ENCODE data around the gene STAB2. TPM values are rescaled to one million over a fixed set of nuclear protein-coding genes. Genes with fewer than 3 reads are reported as not detected.

The STAB2 gene
- total RNA-seq, 1 donor from 2014 or later = 0.03 TPM

DNA sequence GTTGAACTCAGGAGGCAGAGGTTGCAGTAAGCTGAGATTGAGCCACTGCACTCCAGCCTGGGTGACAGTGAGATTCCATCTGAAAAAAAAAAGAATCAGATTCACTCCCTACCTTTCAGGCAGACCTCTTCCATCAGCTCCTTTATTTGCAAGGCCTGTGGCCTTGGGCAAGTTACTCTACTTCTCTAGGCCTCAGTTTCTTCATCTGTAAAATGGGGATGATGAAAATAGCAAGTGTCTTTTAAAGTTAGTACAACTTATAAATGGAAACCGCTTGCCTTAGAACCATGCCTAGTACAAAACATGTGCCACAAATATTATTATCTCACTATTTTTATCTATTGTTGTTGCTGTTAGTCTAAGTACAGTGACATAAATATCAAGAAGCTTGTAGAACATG, 84.3 kb downstream of the STAB2 start:
- DNase-seq = no peak
- peaks cover 19% of the 10 kb centered on the region for H3K27me3 ChIP-seq (ENCODE audit: low read depth)
- intact Hi-C loops (cut with micrococcal nuclease) = no loop called here
- H3K4me1 ChIP-seq = no peaks in the 10 kb centered on the region
- H3K4me3 ChIP-seq = no peak overlapping the region
- H3K36me3 ChIP-seq = no peaks in the 10 kb centered on the region
- TF ChIP-seq, protein P1, sequence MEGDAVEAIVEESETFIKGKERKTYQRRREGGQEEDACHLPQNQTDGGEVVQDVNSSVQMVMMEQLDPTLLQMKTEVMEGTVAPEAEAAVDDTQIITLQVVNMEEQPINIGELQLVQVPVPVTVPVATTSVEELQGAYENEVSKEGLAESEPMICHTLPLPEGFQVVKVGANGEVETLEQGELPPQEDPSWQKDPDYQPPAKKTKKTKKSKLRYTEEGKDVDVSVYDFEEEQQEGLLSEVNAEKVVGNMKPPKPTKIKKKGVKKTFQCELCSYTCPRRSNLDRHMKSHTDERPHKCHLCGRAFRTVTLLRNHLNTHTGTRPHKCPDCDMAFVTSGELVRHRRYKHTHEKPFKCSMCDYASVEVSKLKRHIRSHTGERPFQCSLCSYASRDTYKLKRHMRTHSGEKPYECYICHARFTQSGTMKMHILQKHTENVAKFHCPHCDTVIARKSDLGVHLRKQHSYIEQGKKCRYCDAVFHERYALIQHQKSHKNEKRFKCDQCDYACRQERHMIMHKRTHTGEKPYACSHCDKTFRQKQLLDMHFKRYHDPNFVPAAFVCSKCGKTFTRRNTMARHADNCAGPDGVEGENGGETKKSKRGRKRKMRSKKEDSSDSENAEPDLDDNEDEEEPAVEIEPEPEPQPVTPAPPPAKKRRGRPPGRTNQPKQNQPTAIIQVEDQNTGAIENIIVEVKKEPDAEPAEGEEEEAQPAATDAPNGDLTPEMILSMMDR (IDR thresholded peaks at IDR 0.05; ENCODE audit: borderline replicate concordance) = no peak
- H3K27ac ChIP-seq (replicated peaks) = no peak overlapping the region
- no peaks in the 10 kb centered on the region for H3K9me3 ChIP-seq (replicated peaks)

DNA sequence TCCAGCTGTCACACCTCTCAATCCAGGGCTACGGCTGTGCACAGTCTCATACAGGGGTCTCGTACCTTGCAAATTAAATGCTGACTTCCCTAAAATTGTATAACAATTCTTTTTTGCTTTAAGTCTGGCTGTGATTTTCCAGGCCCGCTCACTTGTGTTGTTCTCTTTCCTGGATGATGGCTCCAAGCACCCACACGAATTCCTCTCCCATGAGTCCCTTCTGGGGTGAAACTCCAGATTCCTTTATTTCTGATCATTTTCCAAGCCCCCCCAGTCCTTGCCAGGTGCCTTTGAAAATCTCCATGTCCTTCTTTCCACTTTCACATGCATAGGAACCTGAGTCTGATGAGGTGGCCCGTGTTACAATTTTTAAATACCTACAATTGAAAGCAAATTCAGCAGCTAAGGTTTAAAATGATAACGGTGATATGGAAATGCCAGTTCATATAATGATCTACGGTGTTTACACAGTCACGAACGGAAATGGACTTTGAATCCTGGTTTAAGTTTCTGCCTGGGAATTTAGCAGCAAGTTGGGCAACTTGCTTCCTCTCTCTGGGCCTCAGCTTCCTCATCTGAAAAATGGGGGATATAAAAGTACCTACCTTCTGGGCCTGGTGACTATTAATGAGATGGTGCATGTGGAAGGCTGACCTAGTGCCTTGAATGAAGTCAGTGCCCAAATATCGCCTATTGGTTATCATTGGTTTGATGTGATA, 85.5 kb downstream of the STAB2 start:
- H3K27me3 ChIP-seq (ENCODE audit: low read depth) = peaks cover 31% of the 10 kb centered on the region
- no peak for DNase-seq
- no peak overlapping the region for H3K27ac ChIP-seq (replicated peaks)
- no peak overlapping the region for H3K4me3 ChIP-seq
- no peaks in the 10 kb centered on the region for H3K36me3 ChIP-seq
- TF ChIP-seq, protein P1 (IDR thresholded peaks at IDR 0.05; ENCODE audit: borderline replicate concordance) = no peak
- intact Hi-C loops (cut with micrococcal nuclease) = no loop called here
- no peaks in the 10 kb centered on the region for H3K9me3 ChIP-seq (replicated peaks)
- H3K4me1 ChIP-seq = no peaks in the 10 kb centered on the region

DNA sequence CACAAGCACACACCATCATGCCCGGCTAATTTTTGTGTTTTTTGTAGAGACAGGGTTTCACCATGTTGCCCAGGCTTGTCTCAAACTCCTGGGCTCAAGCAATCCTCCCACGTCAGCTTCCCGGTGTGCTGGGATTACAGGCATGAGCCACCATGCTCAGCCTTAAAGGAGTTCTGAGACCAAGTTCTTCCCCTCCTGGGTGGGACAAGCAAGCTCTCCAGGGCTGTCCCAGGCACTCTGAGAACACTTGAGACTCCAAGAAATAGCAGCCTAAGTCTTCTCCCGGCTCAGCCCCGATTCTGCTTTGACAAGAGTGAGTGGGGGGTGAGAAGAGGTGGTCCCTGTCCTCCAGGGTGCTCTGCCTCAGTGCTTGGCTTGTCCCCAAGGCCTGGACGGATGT, 86.4 kb downstream of the STAB2 start:
- no peak for DNase-seq
- intact Hi-C loops (cut with micrococcal nuclease) = no loop called here
- TF ChIP-seq, protein P1 (IDR thresholded peaks at IDR 0.05; ENCODE audit: borderline replicate concordance) = no peak

DNA sequence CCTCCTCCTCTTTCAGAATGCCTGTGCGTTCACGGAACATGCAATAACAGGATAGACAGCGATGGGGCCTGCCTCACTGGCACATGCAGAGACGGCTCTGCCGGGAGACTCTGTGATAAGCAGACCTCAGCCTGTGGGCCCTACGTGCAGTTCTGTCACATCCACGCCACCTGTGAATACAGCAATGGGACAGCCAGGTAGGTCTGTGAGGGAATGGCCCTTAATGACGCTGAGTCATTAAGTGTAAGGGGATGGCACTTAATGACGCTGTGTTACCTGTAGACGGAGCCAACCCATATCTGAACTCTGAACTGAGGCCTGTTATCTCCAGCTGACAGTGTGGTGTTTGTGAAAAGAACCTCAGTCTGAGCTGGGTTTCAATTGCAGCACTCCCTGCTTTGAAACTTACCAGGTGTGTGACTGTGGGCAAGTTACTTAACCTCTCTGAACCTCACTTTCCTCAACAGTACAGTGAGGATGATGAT, 86.9 kb downstream of the STAB2 start:
- H3K27ac ChIP-seq (replicated peaks) = no peak overlapping the region
- no peaks in the 10 kb centered on the region for H3K9me3 ChIP-seq (replicated peaks)
- peaks cover 35% of the 10 kb centered on the region for H3K27me3 ChIP-seq (ENCODE audit: low read depth)
- intact Hi-C loops (cut with micrococcal nuclease) = no loop called here
- TF ChIP-seq, protein P1 (IDR thresholded peaks at IDR 0.05; ENCODE audit: borderline replicate concordance) = no peak
- H3K4me3 ChIP-seq = no peak overlapping the region
- H3K4me1 ChIP-seq = no peaks in the 10 kb centered on the region
- DNase-seq = no peak
- no peaks in the 10 kb centered on the region for H3K36me3 ChIP-seq

More for the DNA sequence above, 86.4 kb downstream of the STAB2 start:
- Histone ChIP-seq H3K4me3 (no peak overlapping the region), H3K36me3 (no peaks in the 10 kb centered on the region), H3K27ac (replicated peaks) (no peak overlapping the region), H3K27me3 (ENCODE audit: low read depth) (peaks cover 35% of the 10 kb centered on the region), H3K4me1 (no peaks in the 10 kb centered on the region), H3K9me3 (replicated peaks) (no peaks in the 10 kb centered on the region)

DNA sequence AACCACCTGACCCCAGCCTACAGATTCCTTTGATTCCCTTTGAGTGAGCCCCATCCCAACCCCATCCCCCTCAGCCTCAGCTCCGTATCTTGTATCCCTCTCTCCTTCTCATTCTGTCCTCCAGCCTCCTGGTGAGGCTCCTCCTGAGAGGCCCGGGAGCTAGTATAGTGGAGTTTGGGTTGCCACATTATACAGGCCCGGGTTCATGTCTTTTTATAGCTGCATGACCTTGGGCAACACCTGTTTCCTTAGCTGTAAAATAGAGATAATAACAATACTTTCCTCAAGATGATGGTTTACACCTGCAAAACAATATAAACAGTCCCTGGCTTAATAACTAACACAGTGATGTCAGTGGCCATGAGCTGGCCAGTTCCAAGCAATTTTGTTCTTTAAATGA, 89.8 kb downstream of the STAB2 start:
- TF ChIP-seq, protein P1 (IDR thresholded peaks at IDR 0.05; ENCODE audit: borderline replicate concordance) = no peak
- no peak for DNase-seq

More for the DNA sequence above, 89.8 kb downstream of the STAB2 start:
- no peak overlapping the region for H3K4me3 ChIP-seq
- peaks cover 22% of the 10 kb centered on the region for H3K4me1 ChIP-seq
- intact Hi-C loops (cut with micrococcal nuclease) = no loop called here
- H3K27ac ChIP-seq (replicated peaks) = no peak overlapping the region
- H3K36me3 ChIP-seq = no peaks in the 10 kb centered on the region
- H3K9me3 ChIP-seq (replicated peaks) = no peaks in the 10 kb centered on the region
- H3K27me3 ChIP-seq (ENCODE audit: low read depth) = peaks cover 35% of the 10 kb centered on the region
